ENCODE data around the gene TCOF1. TPM values are rescaled to one million over a fixed set of nuclear protein-coding genes. Genes with fewer than 3 reads are reported as not detected.
A peak's percentile ranks its signal among the peaks of the same experiment; 100 is the strongest.

The TCOF1 gene
- 10 to 100 TPM; 55.5 to 62.3 TPM for total RNA-seq

GRCh38 chr5:150357326-150358260 is at the start of gene TCOF1:
TSS of gene TCOF1 (plus strand) at chr5:150357697. CDS start at chr5:150357747, 50 bp downstream.
- peaks cover 40% of the 10 kb centered on the region for H3K4me1 Mint-ChIP-seq (ENCODE audit: low read depth)
- no peaks in the 10 kb centered on the region for H3K9me3 Mint-ChIP-seq
- H3K4me3 Mint-ChIP-seq: peak within 1 kb of the TSS; percentile 87 to 90
- peak within 1 kb of the TSS; percentile 75 for H3K27ac Mint-ChIP-seq
- peaks cover 1 to 11% of the 10 kb centered on the region in 2 donors for H3K36me3 Mint-ChIP-seq (ENCODE audit: insufficient read depth in 2 of 2)
- DNase-seq (peak; percentile 98 to 99), ATAC-seq (replicated peaks in 1 of 2) (peak; percentile 95 to 99)
- H3K27me3 Mint-ChIP-seq (ENCODE audit: low read depth): no peaks in the 10 kb centered on the region

DNA sequence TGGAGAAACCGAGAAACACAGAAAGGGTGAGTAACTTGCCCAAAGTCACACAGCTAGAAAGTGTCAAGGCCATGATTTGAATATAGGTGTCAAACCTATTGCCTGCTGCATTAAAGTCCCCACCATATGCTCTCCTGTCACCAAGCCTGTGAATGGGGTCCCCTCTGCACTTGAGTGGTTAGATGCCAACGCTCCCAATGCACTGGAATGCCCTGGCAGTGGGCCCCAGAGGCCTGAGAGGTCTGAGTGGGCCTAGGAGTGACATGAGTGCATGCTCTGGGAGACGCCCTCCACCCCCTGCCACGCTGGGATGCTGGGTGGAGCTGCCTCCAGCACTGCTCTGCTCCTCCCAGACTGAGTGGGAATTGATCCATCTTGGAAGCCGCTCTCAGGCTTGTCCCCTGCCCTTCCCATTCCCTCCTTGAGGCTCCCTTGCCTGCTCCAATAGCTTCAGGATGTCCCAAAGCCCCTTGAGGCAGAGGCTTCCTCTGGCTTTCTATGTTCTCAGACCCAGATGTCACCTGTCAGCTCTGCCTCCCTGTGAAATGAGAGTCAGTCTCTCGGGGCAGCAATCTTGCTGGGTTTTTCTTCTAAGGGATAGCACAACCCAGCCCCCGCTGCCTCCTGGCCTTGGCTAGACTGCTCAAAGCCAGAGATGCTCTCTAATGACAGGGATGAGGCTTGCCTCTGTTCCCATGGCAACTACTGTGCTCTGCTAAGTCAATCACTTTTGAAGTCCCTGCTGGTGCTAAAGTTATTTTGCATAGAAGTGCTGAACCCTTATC is 48.2 kb upstream of the TCOF1 start:
- Mint-ChIP-seq H3K36me3 (ENCODE audit: insufficient read depth in 2 of 2) (no peaks in the 10 kb centered on the region), H3K9me3 (no peaks in the 10 kb centered on the region), H3K4me1 (ENCODE audit: low read depth) (no peaks in the 10 kb centered on the region), H3K4me3 (no peak overlapping the region), H3K27ac (no peak overlapping the region), H3K27me3 (ENCODE audit: low read depth) (peaks cover 1% of the 10 kb centered on the region)
- DNase-seq (no peak), ATAC-seq (replicated peaks in 1 of 2) (no peak)

DNA sequence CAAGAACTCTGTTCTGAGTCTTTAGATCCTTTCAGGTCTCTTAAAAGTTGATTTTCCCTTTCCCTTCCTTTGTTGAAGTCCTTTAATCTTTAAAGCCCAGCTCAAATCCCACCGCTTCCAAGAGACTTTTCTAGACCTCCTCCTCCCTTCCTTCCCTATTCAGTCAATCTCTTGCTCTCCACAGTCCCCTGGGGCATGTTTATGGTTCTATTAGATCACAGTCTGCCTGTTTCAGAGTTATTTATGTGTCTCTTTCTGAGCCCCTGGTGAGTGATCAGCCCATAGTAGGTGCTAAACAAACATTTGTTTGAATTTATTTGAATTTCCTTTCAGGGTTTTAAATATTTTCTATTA is 47.6 kb upstream of the TCOF1 start:
- H3K36me3 Mint-ChIP-seq (ENCODE audit: insufficient read depth in 2 of 2): no peaks in the 10 kb centered on the region

GRCh38 chr5:150310246-150310645 is 47.3 kb upstream of the TCOF1 start:
- Mint-ChIP-seq H3K27ac (no peak overlapping the region), H3K9me3 (no peaks in the 10 kb centered on the region), H3K4me1 (ENCODE audit: low read depth) (no peaks in the 10 kb centered on the region), H3K27me3 (ENCODE audit: low read depth) (no peaks in the 10 kb centered on the region), H3K36me3 (ENCODE audit: insufficient read depth in 2 of 2) (no peaks in the 10 kb centered on the region), H3K4me3 (no peak overlapping the region)
- ATAC-seq (replicated peaks in 1 of 2) (no peak), DNase-seq (no peak)

More for the DNA sequence above, 47.6 kb upstream of the TCOF1 start:
- no peak for ATAC-seq (replicated peaks in 1 of 2)
- Mint-ChIP-seq H3K9me3 (no peaks in the 10 kb centered on the region), H3K27me3 (ENCODE audit: low read depth) (no peaks in the 10 kb centered on the region), H3K4me3 (no peak overlapping the region), H3K27ac (no peak overlapping the region), H3K4me1 (ENCODE audit: low read depth) (no peaks in the 10 kb centered on the region)
- DNase-seq: no peak

DNA sequence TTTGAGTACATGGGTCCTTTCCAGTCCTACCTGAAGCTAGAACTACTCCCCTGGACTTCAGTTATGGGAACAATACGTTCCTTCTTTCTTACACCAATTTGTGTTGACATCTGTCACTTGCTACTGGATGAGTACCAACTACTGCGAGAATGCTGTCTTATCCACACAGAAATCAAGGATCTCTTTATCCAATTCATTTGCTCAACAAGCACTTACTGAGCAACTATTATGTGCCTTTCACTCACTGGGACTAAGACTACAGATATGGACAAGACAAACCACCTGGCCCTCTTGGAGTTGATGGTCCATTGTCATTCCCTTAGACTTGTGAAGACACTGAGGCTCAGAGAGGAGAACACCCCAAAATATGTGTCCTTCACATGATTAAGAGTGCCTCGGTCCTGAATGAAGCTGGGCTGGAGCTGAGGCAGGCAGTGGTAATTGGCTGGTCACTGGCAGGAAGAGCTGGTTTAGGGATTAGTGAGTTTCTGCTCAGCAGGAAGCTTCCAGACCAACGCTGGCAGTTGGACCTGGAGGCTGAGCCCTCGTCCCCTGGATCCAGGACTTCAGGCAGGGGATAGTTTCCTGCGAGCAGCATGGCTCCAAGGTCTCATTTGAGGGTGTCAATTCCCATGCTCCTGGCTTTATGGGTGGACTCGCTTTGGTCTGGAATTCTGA is 46.3 kb upstream of the TCOF1 start:
- H3K36me3 Mint-ChIP-seq (ENCODE audit: insufficient read depth in 2 of 2): no peaks in the 10 kb centered on the region
- ATAC-seq (replicated peaks in 1 of 2): no peak
- H3K4me3 Mint-ChIP-seq: no peak overlapping the region

GRCh38 chr5:150312518-150312917 is 45.0 kb upstream of the TCOF1 start:
- no peak for ATAC-seq (replicated peaks in 1 of 2)
- Mint-ChIP-seq H3K27ac (no peak overlapping the region), H3K36me3 (ENCODE audit: insufficient read depth in 2 of 2) (no peaks in the 10 kb centered on the region), H3K4me3 (no peak overlapping the region), H3K9me3 (no peaks in the 10 kb centered on the region), H3K27me3 (ENCODE audit: low read depth) (no peaks in the 10 kb centered on the region), H3K4me1 (ENCODE audit: low read depth) (no peaks in the 10 kb centered on the region)
- DNase-seq: no peak

More for the DNA sequence above, 46.3 kb upstream of the TCOF1 start:
- Mint-ChIP-seq H3K4me1 (ENCODE audit: low read depth) (no peaks in the 10 kb centered on the region), H3K27me3 (ENCODE audit: low read depth) (no peaks in the 10 kb centered on the region), H3K27ac (no peak overlapping the region), H3K9me3 (no peaks in the 10 kb centered on the region)
- no peak for DNase-seq

DNA sequence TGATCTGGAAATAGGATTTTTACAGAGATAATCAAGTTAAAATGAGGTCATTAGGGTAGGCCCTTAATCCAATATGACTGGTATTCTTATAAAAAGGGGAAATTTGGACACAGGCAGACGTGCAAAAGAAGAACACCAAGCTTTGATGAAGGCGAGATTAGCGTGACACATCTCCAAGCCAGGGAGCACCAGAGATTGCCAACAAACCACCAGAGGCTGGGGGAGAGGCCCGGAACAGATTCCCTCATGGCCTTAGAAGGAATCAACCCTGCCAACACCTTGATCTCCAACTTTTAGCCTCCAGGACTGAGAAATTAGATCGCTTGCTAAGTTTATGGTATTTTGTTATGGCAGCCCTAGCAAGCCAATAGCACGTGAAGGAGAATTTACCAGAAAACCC is 44.0 kb upstream of the TCOF1 start:
- no peak for DNase-seq
- no peak for ATAC-seq (replicated peaks in 1 of 2)
- Mint-ChIP-seq H3K4me3 (no peak overlapping the region), H3K36me3 (ENCODE audit: insufficient read depth in 2 of 2) (no peaks in the 10 kb centered on the region), H3K27ac (no peak overlapping the region), H3K9me3 (no peaks in the 10 kb centered on the region), H3K27me3 (ENCODE audit: low read depth) (peaks cover 4% of the 10 kb centered on the region), H3K4me1 (ENCODE audit: low read depth) (no peaks in the 10 kb centered on the region)

DNA sequence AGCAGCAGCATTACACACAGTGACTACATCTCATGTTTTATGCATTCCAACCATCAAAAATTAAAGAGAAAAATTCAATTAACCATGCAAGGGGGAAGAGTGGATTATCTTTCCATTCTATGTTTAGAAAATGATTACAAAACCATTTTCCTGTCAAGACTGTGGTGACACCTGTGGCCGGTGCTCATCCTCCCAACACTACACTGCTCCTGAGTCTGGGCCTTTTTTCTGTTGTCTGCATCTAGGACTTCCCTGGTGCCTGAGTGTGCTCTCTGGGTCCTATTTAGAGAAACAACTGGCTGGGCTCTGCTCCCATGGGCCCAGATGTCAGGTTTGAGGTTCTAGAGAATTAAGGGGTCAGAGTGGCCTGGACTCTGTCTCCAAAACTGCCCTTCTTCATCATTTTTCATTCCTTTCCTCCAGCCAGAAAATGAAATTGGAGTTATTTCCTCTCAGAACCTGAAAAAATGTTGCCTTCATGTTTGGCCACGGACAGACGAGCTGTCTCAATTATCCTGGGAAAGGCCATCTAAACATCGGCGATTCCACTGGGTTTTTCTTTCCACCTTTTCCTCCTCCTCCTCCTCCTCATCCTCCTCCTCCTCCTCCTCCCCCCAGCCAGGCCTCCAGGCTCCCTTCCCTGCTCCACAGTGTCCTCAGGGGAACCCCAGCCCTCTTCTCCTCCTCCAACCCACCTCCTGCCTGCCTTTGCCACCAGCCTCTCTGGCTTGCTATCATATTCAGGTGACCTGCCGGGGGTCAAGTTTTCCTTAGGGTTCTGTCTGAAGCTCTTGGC is 43.4 kb upstream of the TCOF1 start:
- H3K9me3 Mint-ChIP-seq: no peaks in the 10 kb centered on the region
- ATAC-seq (replicated peaks in 1 of 2): no peak
- H3K36me3 Mint-ChIP-seq (ENCODE audit: insufficient read depth in 2 of 2): no peaks in the 10 kb centered on the region
- H3K27ac Mint-ChIP-seq: no peak overlapping the region
- H3K4me1 Mint-ChIP-seq (ENCODE audit: low read depth): no peaks in the 10 kb centered on the region
- no peak overlapping the region for H3K4me3 Mint-ChIP-seq
- DNase-seq: no peak
- peaks cover 4% of the 10 kb centered on the region for H3K27me3 Mint-ChIP-seq (ENCODE audit: low read depth)

DNA sequence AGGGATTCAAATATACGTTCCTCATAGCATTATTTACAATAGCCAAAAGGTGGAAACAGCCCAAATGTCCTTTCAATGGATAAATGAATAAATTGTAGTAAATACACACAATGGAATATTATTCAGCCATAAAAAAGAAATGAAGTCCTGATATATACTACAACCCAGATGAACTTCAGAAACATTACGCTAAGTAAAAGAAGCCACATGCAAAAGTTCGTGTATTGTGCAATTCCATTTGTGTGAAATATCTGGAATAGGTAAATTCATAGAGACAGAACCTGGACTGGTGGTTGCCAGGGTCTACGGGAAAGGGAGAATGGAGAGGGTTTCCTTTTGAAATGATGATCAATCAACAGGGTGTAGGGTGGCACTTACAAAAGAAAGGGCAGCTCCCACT is 42.3 kb upstream of the TCOF1 start:
- no peak overlapping the region for H3K27ac Mint-ChIP-seq
- H3K9me3 Mint-ChIP-seq: no peaks in the 10 kb centered on the region
- no peak for ATAC-seq (replicated peaks in 1 of 2)
- no peak overlapping the region for H3K4me3 Mint-ChIP-seq
- DNase-seq: no peak
- H3K4me1 Mint-ChIP-seq (ENCODE audit: low read depth): no peaks in the 10 kb centered on the region
- H3K36me3 Mint-ChIP-seq (ENCODE audit: insufficient read depth in 2 of 2): no peaks in the 10 kb centered on the region
- H3K27me3 Mint-ChIP-seq (ENCODE audit: low read depth): peaks cover 4% of the 10 kb centered on the region

DNA sequence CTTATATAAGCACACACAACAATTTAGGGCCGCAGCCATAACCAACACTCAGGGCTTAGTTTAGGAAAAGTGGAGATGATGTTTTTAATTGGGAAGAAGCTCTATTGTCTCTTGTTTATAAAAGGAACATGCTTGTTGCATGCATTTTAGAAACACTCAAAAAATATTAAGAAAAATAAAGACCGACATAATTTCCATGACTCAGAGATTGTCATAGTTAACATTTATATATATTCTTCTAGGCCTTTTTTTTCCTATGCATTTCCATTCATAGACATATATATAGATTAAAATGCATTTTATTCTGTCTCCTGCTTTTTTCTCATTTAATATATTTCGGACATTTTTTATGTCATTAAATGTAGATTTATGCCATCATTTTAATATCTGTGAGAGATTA is 41.2 kb upstream of the TCOF1 start:
- DNase-seq: no peak
- H3K27ac Mint-ChIP-seq: no peak overlapping the region
- H3K9me3 Mint-ChIP-seq: no peaks in the 10 kb centered on the region
- peaks cover 4% of the 10 kb centered on the region for H3K27me3 Mint-ChIP-seq (ENCODE audit: low read depth)
- no peaks in the 10 kb centered on the region for H3K36me3 Mint-ChIP-seq (ENCODE audit: insufficient read depth in 2 of 2)
- H3K4me1 Mint-ChIP-seq (ENCODE audit: low read depth): no peaks in the 10 kb centered on the region
- no peak for ATAC-seq (replicated peaks in 1 of 2)
- H3K4me3 Mint-ChIP-seq: no peak overlapping the region

DNA sequence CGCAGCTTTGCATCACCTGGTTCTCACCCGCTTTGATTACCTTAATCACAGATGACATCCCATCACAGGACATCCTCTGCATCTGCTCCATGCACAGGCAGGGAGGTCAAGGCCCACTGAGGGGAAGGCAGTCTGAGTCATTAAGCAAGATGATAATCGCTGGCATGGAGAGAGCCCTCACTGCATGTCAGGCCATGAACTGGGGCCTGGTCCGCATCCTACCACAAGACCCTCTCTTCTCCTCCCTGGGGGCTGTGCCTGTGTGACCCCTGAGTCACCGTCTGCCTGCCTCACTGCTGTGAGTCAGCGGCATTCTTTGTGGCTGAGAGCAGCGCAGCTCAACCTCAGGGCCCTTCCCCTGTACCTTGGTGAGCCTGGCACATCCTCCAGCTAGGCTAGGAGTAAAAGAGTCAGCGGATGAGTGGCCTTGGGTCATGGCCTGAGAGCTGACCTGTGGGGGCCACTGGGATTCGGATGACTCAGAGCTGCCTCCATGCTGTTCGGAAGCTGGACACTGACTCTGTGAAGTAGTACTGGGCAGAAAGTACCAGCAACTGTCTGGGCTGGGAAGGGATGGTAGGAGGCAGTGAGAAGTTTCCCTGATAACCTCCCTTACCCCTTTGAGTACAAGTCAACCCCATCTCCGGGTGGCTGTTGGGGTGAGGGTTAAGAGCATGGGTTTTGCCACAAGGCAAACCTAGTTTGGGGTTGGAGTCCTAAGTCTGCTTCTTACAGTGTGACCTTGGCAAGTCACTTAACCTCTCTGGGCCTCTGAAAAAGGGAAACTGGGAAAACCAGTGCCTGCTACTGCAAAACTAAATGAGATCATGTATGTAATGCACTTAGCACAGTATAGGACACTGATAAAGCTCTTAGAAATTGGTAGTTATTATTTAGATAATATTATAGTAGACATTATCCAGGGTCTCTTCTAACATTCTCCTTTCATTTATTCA is 40.2 kb upstream of the TCOF1 start:
- peaks cover 0 to 2% of the 10 kb centered on the region in 2 donors for H3K9me3 Mint-ChIP-seq

More for the DNA sequence above, 40.2 kb upstream of the TCOF1 start:
- Mint-ChIP-seq H3K27me3 (ENCODE audit: low read depth) (peaks cover 4% of the 10 kb centered on the region), H3K4me1 (ENCODE audit: low read depth) (peaks cover 6% of the 10 kb centered on the region), H3K36me3 (ENCODE audit: insufficient read depth in 2 of 2) (no peaks in the 10 kb centered on the region), H3K4me3 (no peak overlapping the region), H3K27ac (no peak overlapping the region)
- DNase-seq: peak; percentile 6 to 19
- peak; percentile 74 to 85 for ATAC-seq (replicated peaks in 1 of 2)

All from activated T-cell treated with anti-CD3 and anti-CD28 coated beads, Interleukin-2, amount 50 U/mL, for 72 hours (primary cell).